Endothelial cell (in vitro differentiated cells): ENCODE data around the gene COL6A3. TPM values are rescaled to one million over a fixed set of nuclear protein-coding genes. Genes with fewer than 3 reads are reported as not detected.

ENCODE experiments used
- DNase-seq: peaks from one replicate; pipeline ENCODE4 v3.0.0; 2021; ENCODE audit warnings: low spot score
- H3K27ac Mint-ChIP-seq: one replicate; pipeline ENCODE4 v1.8.0; 2021; ENCODE audit warnings: mixed read lengths, inconsistent platforms; ENCODE audit not compliant: unreplicated experiment
- H3K27me3 Mint-ChIP-seq: one replicate; pipeline ENCODE4 v1.8.0; 2021; ENCODE audit warnings: mild to moderate bottlenecking, moderate library complexity, mixed read lengths, inconsistent platforms; ENCODE audit not compliant: unreplicated experiment
- H3K36me3 Mint-ChIP-seq: one replicate; pipeline ENCODE4 v1.8.0; 2021; ENCODE audit warnings: mild to moderate bottlenecking, low read depth, mixed read lengths, inconsistent platforms; ENCODE audit not compliant: unreplicated experiment
- H3K4me1 Mint-ChIP-seq: one replicate; pipeline ENCODE4 v1.8.0; 2021; ENCODE audit warnings: mild to moderate bottlenecking, mixed read lengths, inconsistent platforms; ENCODE audit not compliant: unreplicated experiment
- H3K4me3 Mint-ChIP-seq: one replicate; pipeline ENCODE4 v1.8.0; 2021; ENCODE audit warnings: mild to moderate bottlenecking, mixed read lengths, inconsistent platforms; ENCODE audit not compliant: unreplicated experiment
- H3K9me3 Mint-ChIP-seq: one replicate; pipeline ENCODE4 v1.8.0; 2021; ENCODE audit warnings: mixed read lengths, inconsistent platforms; ENCODE audit not compliant: unreplicated experiment
- total RNA-seq: library from RNA; stranded (reverse); fragmentation: NEBNext Ultra II Directional; extraction: Animal tissue kit (Norgen Biotek cat#: 25700); gene quantifications from one replicate; pipeline ENCODE4 v1.2.1, GENCODE V29; 2021; ENCODE audit not compliant: unreplicated experiment
- TF ChIP-seq, protein P1 (sequence below): fragments of 200-600 bp; sonication (generic); IDR thresholded peaks from one replicate; pipeline ENCODE4 v1.5.0; 2021; ENCODE audit warnings: antibody characterized with exemption; ENCODE audit not compliant: unreplicated experiment

Gene COL6A3
- total RNA-seq, 1 donor from 2014 or later: 1.6 TPM

- no peak overlapping the region for H3K4me3 Mint-ChIP-seq
- no peak for DNase-seq
Observed at GRCh38 chr2:237276716-237277490, 137.1 kb downstream of the COL6A3 start.

More at GRCh38 chr2:237276716-237277490, 137.1 kb downstream of the COL6A3 start:
- H3K27me3 Mint-ChIP-seq: no peaks in the 10 kb centered on the region
- no peaks in the 10 kb centered on the region for H3K36me3 Mint-ChIP-seq
- H3K4me1 Mint-ChIP-seq: no peaks in the 10 kb centered on the region
- H3K27ac Mint-ChIP-seq: no peak overlapping the region
- no peaks in the 10 kb centered on the region for H3K9me3 Mint-ChIP-seq
- TF ChIP-seq, protein P1, sequence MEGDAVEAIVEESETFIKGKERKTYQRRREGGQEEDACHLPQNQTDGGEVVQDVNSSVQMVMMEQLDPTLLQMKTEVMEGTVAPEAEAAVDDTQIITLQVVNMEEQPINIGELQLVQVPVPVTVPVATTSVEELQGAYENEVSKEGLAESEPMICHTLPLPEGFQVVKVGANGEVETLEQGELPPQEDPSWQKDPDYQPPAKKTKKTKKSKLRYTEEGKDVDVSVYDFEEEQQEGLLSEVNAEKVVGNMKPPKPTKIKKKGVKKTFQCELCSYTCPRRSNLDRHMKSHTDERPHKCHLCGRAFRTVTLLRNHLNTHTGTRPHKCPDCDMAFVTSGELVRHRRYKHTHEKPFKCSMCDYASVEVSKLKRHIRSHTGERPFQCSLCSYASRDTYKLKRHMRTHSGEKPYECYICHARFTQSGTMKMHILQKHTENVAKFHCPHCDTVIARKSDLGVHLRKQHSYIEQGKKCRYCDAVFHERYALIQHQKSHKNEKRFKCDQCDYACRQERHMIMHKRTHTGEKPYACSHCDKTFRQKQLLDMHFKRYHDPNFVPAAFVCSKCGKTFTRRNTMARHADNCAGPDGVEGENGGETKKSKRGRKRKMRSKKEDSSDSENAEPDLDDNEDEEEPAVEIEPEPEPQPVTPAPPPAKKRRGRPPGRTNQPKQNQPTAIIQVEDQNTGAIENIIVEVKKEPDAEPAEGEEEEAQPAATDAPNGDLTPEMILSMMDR: no peak

Other genes with a start within 250 kb of the COL6A3 start
- gene MLPH, start 73.1 kb upstream of the COL6A3 start, total RNA-seq: 0.36 TPM
- not detected for gene PRLH, start 152.4 kb upstream of the COL6A3 start, total RNA-seq
- 1.5 TPM for gene RAB17, start 176.6 kb upstream of the COL6A3 start, total RNA-seq
- 105 TPM for gene LRRFIP1, start 213.4 kb upstream of the COL6A3 start, total RNA-seq